ENCODE results near the gene MED8.

Gene MED8

DNA sequence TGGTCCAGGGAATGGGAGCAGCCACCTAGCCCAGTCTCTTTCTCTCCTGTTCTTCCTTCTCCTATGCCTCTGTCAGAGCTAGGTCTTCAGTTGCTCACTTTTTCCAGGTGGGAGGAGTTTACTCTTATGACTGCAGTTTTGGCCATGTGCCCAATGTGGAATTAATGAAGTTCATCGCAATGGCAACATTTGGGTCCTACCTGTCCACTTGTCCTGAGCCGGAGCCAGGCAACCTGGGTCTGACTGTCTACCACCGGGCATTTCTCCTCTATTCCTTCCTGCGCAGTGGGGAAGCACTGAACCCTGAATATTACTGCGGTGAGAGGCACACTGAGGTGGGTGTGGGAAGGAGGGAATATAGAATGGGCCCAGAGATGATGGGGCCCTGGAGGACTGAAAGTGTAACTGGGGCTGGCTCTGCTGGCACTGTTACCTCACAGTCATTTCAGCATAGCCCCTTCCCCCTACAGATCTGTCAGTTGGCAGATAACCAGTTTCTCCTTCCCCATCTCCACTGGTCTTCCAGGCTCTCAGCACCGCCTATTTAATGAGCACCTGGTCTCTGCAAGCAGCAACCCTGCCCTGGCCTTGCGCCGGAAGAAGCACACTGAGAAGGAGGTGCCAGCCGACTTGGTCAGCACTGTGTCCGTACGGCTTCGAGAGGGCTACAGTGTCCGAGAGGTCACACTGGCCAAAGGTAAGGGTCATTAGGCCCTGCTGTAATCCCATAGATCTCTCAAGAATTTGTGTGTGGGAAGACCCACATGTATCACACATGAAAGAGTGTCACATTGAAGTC is 30.2 kb upstream of the MED8 start:
- Histone ChIP-seq H3F3A (ENCODE audit: insufficient read depth, low read length) (no peaks in the 10 kb centered on the region), H3K9me2 (replicated peaks; ENCODE audit: insufficient read depth, low read length) (no peaks in the 10 kb centered on the region), H3K4me2 (ENCODE audit: low read depth, low read length) (no peak overlapping the region), H2AFZ (ENCODE audit: low read length) (no peak overlapping the region), H3K36me3 (replicated peaks; ENCODE audit: insufficient read depth, low read length) (no peaks in the 10 kb centered on the region), H3K4me3 (ENCODE audit: low read length) (no peak overlapping the region), H4K20me1 (ENCODE audit: insufficient read depth, low read length) (no peaks in the 10 kb centered on the region), H3K9me3 (replicated peaks; ENCODE audit: insufficient read depth, low read length) (no peaks in the 10 kb centered on the region), H3K27ac (ENCODE audit: low read length) (no peak overlapping the region), H3K79me2 (ENCODE audit: low read length) (no peaks in the 10 kb centered on the region), H3K4me1 (ENCODE audit: low read length) (no peaks in the 10 kb centered on the region), H3K9ac (ENCODE audit: low read length) (no peak overlapping the region), H3K27me3 (replicated peaks; ENCODE audit: insufficient read depth, low read length) (no peaks in the 10 kb centered on the region)
- TF ChIP-seq, protein P1, sequence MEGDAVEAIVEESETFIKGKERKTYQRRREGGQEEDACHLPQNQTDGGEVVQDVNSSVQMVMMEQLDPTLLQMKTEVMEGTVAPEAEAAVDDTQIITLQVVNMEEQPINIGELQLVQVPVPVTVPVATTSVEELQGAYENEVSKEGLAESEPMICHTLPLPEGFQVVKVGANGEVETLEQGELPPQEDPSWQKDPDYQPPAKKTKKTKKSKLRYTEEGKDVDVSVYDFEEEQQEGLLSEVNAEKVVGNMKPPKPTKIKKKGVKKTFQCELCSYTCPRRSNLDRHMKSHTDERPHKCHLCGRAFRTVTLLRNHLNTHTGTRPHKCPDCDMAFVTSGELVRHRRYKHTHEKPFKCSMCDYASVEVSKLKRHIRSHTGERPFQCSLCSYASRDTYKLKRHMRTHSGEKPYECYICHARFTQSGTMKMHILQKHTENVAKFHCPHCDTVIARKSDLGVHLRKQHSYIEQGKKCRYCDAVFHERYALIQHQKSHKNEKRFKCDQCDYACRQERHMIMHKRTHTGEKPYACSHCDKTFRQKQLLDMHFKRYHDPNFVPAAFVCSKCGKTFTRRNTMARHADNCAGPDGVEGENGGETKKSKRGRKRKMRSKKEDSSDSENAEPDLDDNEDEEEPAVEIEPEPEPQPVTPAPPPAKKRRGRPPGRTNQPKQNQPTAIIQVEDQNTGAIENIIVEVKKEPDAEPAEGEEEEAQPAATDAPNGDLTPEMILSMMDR (IDR thresholded peaks at IDR 0.05; ENCODE audit: low read length) = no peak
- TF ChIP-seq EZH2 (optimal IDR thresholded peaks at IDR 0.05; ENCODE audit: low read depth, low read length) (no peak), EZH2phosphoT487 (IDR thresholded peaks at IDR 0.05; ENCODE audit: low read length) (no peak)
- no peak for DNase-seq

DNA sequence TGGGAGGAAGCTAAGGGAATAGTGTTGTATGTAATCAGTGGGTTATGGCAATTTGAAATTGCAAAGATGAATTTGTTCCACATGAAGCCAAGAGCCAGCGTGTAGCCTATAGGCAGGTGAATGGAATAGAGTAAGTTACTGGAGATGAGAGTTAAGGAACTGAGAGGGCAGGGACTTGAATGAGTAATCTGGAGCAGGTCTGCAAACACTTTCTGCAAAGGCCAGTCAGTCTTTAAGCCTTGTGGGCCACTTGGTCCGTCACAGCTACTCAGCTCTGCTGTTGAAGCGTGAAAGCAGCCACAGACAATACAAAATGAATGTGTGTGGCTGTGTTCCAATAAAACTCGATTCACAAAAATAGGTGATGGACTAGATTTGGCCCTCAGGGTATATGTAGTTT is 29.3 kb upstream of the MED8 start:
- Histone ChIP-seq H3K4me3 (ENCODE audit: low read length) (no peak overlapping the region), H3K27me3 (replicated peaks; ENCODE audit: insufficient read depth, low read length) (no peaks in the 10 kb centered on the region), H3K4me2 (ENCODE audit: low read depth, low read length) (no peak overlapping the region), H3K36me3 (replicated peaks; ENCODE audit: insufficient read depth, low read length) (no peaks in the 10 kb centered on the region), H3F3A (ENCODE audit: insufficient read depth, low read length) (no peaks in the 10 kb centered on the region), H3K27ac (ENCODE audit: low read length) (no peak overlapping the region), H3K9me2 (replicated peaks; ENCODE audit: insufficient read depth, low read length) (no peaks in the 10 kb centered on the region), H3K79me2 (ENCODE audit: low read length) (no peaks in the 10 kb centered on the region), H3K4me1 (ENCODE audit: low read length) (no peaks in the 10 kb centered on the region), H4K20me1 (ENCODE audit: insufficient read depth, low read length) (no peaks in the 10 kb centered on the region), H2AFZ (ENCODE audit: low read length) (no peak overlapping the region), H3K9me3 (replicated peaks; ENCODE audit: insufficient read depth, low read length) (no peaks in the 10 kb centered on the region), H3K9ac (ENCODE audit: low read length) (no peak overlapping the region)
- TF ChIP-seq EZH2phosphoT487 (IDR thresholded peaks at IDR 0.05; ENCODE audit: low read length) = no peak
- TF ChIP-seq, protein P1 (IDR thresholded peaks at IDR 0.05; ENCODE audit: low read length) = no peak
- no peak for TF ChIP-seq EZH2 (optimal IDR thresholded peaks at IDR 0.05; ENCODE audit: low read depth, low read length)
- no peak for DNase-seq

DNA sequence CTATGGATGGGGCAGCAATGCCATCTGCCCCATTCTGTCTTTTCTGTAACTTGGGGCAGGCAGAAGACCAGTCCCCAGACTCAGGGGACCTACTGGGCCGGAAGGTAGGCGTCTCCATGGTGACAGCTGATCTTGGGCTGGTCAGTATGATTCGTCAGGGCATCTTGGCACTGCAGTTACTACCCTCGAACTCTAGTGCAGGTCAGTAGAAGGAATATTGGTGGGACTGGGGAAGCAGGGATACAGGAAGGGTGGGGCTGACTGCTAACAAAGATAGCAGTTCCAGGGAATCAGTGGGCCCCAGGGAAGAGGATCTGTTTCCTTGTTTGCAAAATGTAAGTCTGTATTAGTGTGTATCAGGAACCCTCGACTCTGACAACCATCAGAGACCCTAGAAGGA is 26.3 kb upstream of the MED8 start:
- Histone ChIP-seq H3K27me3 (replicated peaks; ENCODE audit: insufficient read depth, low read length) (no peaks in the 10 kb centered on the region), H3K9me3 (replicated peaks; ENCODE audit: insufficient read depth, low read length) (no peaks in the 10 kb centered on the region), H3K9me2 (replicated peaks; ENCODE audit: insufficient read depth, low read length) (no peaks in the 10 kb centered on the region), H3K79me2 (ENCODE audit: low read length) (no peaks in the 10 kb centered on the region), H3K4me3 (ENCODE audit: low read length) (no peak overlapping the region), H3F3A (ENCODE audit: insufficient read depth, low read length) (no peaks in the 10 kb centered on the region), H2AFZ (ENCODE audit: low read length) (no peak overlapping the region), H3K4me2 (ENCODE audit: low read depth, low read length) (no peak overlapping the region), H3K9ac (ENCODE audit: low read length) (no peak overlapping the region), H3K27ac (ENCODE audit: low read length) (no peak overlapping the region), H3K4me1 (ENCODE audit: low read length) (no peaks in the 10 kb centered on the region), H4K20me1 (ENCODE audit: insufficient read depth, low read length) (no peaks in the 10 kb centered on the region), H3K36me3 (replicated peaks; ENCODE audit: insufficient read depth, low read length) (no peaks in the 10 kb centered on the region)
- TF ChIP-seq EZH2phosphoT487 (IDR thresholded peaks at IDR 0.05; ENCODE audit: low read length) = no peak
- TF ChIP-seq, protein P1 (IDR thresholded peaks at IDR 0.05; ENCODE audit: low read length) = no peak
- TF ChIP-seq EZH2 (optimal IDR thresholded peaks at IDR 0.05; ENCODE audit: low read depth, low read length) = no peak
- DNase-seq = no peak
